GM23248 (cell line): ENCODE data around the gene TBC1D2B. TPM values are rescaled to one million over a fixed set of nuclear protein-coding genes. Genes with fewer than 3 reads are reported as not detected.
A peak's percentile ranks its signal among the peaks of the same experiment; 100 is the strongest.

Experiments
- DNase-seq: peaks from one replicate; pipeline ENCODE4 v3.0.0-alpha.2; 2015
- H2AFZ ChIP-seq: fragments of 200-600 bp; sonication (generic); 2 replicates; pipeline ENCODE4 v1.6.1; 2016; ENCODE audit warnings: antibody characterized with exemption
- H3F3A ChIP-seq: fragments of 200-600 bp; sonication (generic); 2 replicates; pipeline ENCODE4 v1.6.1; 2016; ENCODE audit warnings: mild to moderate bottlenecking, antibody characterized with exemption, mixed run types; ENCODE audit not compliant: insufficient read depth
- H3K27ac ChIP-seq: fragments of 200-600 bp; sonication (generic); 2 replicates; pipeline ENCODE4 v1.5.1; 2016; ENCODE audit warnings: mild to moderate bottlenecking
- H3K27me3 ChIP-seq: fragments of 200-600 bp; sonication (generic); replicated peaks from 2 replicates; pipeline ENCODE4 v1.6.1; 2016; ENCODE audit warnings: mild to moderate bottlenecking; ENCODE audit not compliant: insufficient read depth
- H3K36me3 ChIP-seq: fragments of 200-600 bp; sonication (generic); 2 replicates; pipeline ENCODE4 v1.6.1; 2016; ENCODE audit warnings: low read depth, mild to moderate bottlenecking
- H3K4me1 ChIP-seq: fragments of 200-600 bp; sonication (generic); 2 replicates; pipeline ENCODE4 v1.6.1; 2016; ENCODE audit warnings: mild to moderate bottlenecking; ENCODE audit not compliant: insufficient read depth
- H3K4me2 ChIP-seq: fragments of 200-600 bp; sonication (generic); one replicate; pipeline ENCODE4 v1.6.1; 2016; ENCODE audit warnings: mild to moderate bottlenecking; ENCODE audit not compliant: unreplicated experiment
- H3K4me3 ChIP-seq: fragments of 200-600 bp; sonication (generic); 2 replicates; pipeline ENCODE4 v1.5.1; 2016; ENCODE audit warnings: mild to moderate bottlenecking
- H3K79me2 ChIP-seq: fragments of 200-600 bp; sonication (generic); 2 replicates; pipeline ENCODE4 v1.6.1; 2016; ENCODE audit warnings: mild to moderate bottlenecking; ENCODE audit not compliant: insufficient read depth
- H3K9ac ChIP-seq: fragments of 200-600 bp; sonication (generic); 2 replicates; pipeline ENCODE4 v1.6.1; 2016; ENCODE audit warnings: mild to moderate bottlenecking
- H3K9me2 ChIP-seq: fragments of 200-600 bp; sonication (generic); 2 replicates; pipeline ENCODE4 v1.6.1; 2016; ENCODE audit warnings: mixed run types, mild to moderate bottlenecking, moderate library complexity; ENCODE audit not compliant: insufficient read depth
- H3K9me3 ChIP-seq: fragments of 200-600 bp; sonication (generic); one replicate; pipeline ENCODE4 v1.6.1; 2017; ENCODE audit warnings: low read depth
- H4K20me1 ChIP-seq: fragments of 200-600 bp; sonication (generic); 2 replicates; pipeline ENCODE4 v1.6.0; 2016; ENCODE audit not compliant: insufficient read depth
- EZH2 ChIP-seq: fragments of 200-600 bp; sonication (generic); IDR thresholded peaks from 2 replicates; pipeline ENCODE4 v1.6.1; 2018; ENCODE audit warnings: antibody characterized with exemption, mild to moderate bottlenecking; ENCODE audit not compliant: insufficient read depth, poor library complexity, severe bottlenecking
- EZH2phosphoT487 ChIP-seq: fragments of 200-600 bp; sonication (generic); IDR thresholded peaks from 2 replicates; pipeline ENCODE4 v1.6.1; 2018; ENCODE audit warnings: antibody characterized with exemption, moderate library complexity, mild to moderate bottlenecking, low read depth; ENCODE audit not compliant: insufficient read depth
- WGBS, 2 experiments: methylation state at CpG; one replicate each; pipeline ENCODE4 v1.1.6; 2015 to 2017; ENCODE audit warnings: low lambda C conversion rate in 2 of 2, low coverage in 1 of 2; ENCODE audit errors: missing lambda C conversion rate in 2 of 2; 5-methylcytosine and 5-hydroxymethylcytosine counted together
- in situ Hi-C: fragments of 300-500 bp; cut with MboI; formaldehyde crosslinking; loops from 2 replicates; pipeline ENCODE4 v1.15.0; 2020
- polyA plus RNA-seq: library from polyadenylated mRNA; unstranded; fragments of >200 nt; fragmentation: Nextera tagmentation; extraction: Ambion mirVana; gene quantifications from 2 replicates; pipeline ENCODE4 v1.2.1, GENCODE V29; 2016
- total RNA-seq: library from RNA; depleted of rRNA; stranded (reverse); fragments of >200 nt; shearing (Covaris generic); gene quantifications from 2 replicates; pipeline ENCODE4 v1.2.3, GENCODE V29; 2014

Gene TBC1D2B
- total and polyA plus RNA-seq, 2 experiments from 2014 or later: 11.1 to 40.5 TPM

GRCh38 chr15:78057803-78058202 is 19.7 kb downstream of the TBC1D2B start:
- TF ChIP-seq EZH2phosphoT487: no peak
- TF ChIP-seq EZH2: no peak
- Histone ChIP-seq H3F3A (peaks cover 6% of the 10 kb centered on the region; the same call in 1 of the 2 replicates), H3K9me2 (no peaks in the 10 kb centered on the region), H3K36me3 (0 out of 2 replicates have a peak, but pooled peaks cover 8% of the 10 kb centered on the region), H3K79me2 (peaks cover 97% of the 10 kb centered on the region), H4K20me1 (0 out of 2 replicates have a peak, but pooled peaks cover 3% of the 10 kb centered on the region), H3K27ac (no peak overlapping the region), H3K4me1 (peaks cover 42% of the 10 kb centered on the region), H3K4me3 (no peak overlapping the region), H3K4me2 (no peak overlapping the region), H3K9me3 (no peaks in the 10 kb centered on the region), H2AFZ (no peak overlapping the region), H3K27me3 (no peaks in the 10 kb centered on the region), H3K9ac (no peak overlapping the region)
- in situ Hi-C loops: no loop called here
- WGBS, 2 experiments: 73% methylated on average over 5 of the region's 5 CpGs
- DNase-seq: no peak

DNA sequence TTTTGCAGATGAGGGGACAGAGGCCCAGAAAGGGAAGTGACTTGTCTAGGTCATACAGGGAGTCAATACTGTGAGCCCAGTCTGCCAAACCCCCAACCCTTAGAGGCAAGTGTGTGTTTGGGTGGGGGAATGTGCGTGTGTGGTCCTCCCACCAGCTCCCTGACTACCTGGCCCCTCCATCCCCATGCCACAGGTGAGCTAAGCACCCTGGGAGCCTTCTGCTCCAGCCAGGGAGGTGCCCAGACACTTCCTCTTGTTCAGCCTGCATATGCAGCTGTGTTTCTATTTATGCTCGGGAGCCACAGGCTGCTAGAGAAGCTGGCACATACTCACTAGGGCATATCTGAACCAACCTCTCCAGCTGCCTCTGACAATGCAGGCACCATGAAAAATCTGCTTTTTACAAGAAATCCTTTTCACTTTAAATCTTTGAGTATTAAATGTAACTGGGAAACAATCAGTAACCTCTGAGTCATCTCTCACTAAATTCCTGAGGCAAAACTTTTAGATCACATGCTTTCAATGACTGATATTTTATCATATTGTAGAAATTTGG is 20.7 kb downstream of the TBC1D2B start:
- TF ChIP-seq EZH2: no peak
- TF ChIP-seq EZH2phosphoT487: no peak

DNA sequence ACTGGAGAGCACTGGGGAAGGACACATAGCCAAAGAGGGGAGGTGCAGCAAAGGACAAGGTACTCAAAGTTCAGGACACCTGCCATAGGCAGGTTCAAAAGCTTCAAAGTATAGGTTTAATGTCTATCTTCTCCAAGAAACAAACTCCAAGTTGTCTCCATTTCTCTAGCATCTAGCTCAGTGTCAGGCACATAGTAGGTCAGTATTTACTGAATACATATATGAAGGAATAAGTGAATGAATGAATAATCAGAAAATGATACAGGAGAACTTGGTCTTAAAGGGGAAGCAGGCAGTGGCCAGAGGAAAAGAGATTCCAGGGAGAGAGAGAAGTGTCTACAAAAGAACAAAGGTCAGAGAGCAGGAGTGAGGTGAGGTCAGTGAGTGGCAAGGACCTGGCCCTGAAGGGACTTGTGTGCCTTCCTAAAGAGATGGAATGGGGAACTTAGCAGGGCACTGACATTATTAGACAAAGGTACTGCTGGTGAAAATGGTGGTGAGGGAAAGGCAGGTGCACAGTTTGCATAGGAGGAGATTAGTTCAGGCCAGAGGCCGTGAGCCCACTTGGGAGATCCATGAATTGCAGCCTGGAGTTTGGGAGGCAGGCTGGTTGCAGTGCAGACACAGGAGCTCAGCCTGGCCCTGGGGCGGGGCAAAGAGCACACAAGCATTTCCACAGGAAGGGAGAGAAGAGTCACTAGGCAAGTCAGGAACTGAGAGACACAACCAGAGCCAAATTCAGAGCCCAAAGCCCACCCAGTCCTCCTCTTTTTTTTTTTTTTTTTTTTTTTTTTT is 21.4 kb downstream of the TBC1D2B start:
- H3K36me3 ChIP-seq: 0 out of 2 replicates have a peak, but pooled peaks cover 8% of the 10 kb centered on the region
- no peak overlapping the region for H2AFZ ChIP-seq
- WGBS, 2 experiments: 9 to 19% methylated on average over 2 of the region's 2 CpGs
- TF ChIP-seq EZH2phosphoT487 (no peak), EZH2 (no peak)
- in situ Hi-C loops: no loop called here
- H3K4me2 ChIP-seq: no peak overlapping the region
- H3K9me2 ChIP-seq: no peaks in the 10 kb centered on the region
- DNase-seq: peak; percentile 72
- H3K9ac ChIP-seq: peak overlapping the region; percentile 57; the same call in 1 of the 2 replicates
- no peaks in the 10 kb centered on the region for H3K9me3 ChIP-seq
- H3F3A ChIP-seq: peaks cover 6% of the 10 kb centered on the region; the same call in 1 of the 2 replicates
- H3K4me3 ChIP-seq: no peak overlapping the region
- H3K27ac ChIP-seq: peak overlapping the region; percentile 68
- no peaks in the 10 kb centered on the region for H3K27me3 ChIP-seq
- peaks cover 98% of the 10 kb centered on the region for H3K79me2 ChIP-seq
- H4K20me1 ChIP-seq: 0 out of 2 replicates have a peak, but pooled peaks cover 3% of the 10 kb centered on the region
- H3K4me1 ChIP-seq: peaks cover 41% of the 10 kb centered on the region

More for the DNA sequence above, 20.7 kb downstream of the TBC1D2B start:
- no peaks in the 10 kb centered on the region for H3K9me3 ChIP-seq
- no peaks in the 10 kb centered on the region for H3K9me2 ChIP-seq
- H3K4me1 ChIP-seq: peaks cover 39% of the 10 kb centered on the region
- 0 out of 2 replicates have a peak, but pooled peaks cover 3% of the 10 kb centered on the region for H4K20me1 ChIP-seq
- peak; percentile 70 for DNase-seq
- peak overlapping the region; percentile 57 for H3K9ac ChIP-seq
- peak overlapping the region; percentile 68 for H3K27ac ChIP-seq
- peaks cover 2% of the 10 kb centered on the region; the same call in 1 of the 2 replicates for H3F3A ChIP-seq
- no peaks in the 10 kb centered on the region for H3K27me3 ChIP-seq
- WGBS, 2 experiments: 2 to 8% methylated on average over 2 of the region's 2 CpGs
- H2AFZ ChIP-seq: no peak overlapping the region
- 0 out of 2 replicates have a peak, but pooled peaks cover 8% of the 10 kb centered on the region for H3K36me3 ChIP-seq
- H3K79me2 ChIP-seq: peaks cover 97% of the 10 kb centered on the region
- H3K4me3 ChIP-seq: 0 out of 2 replicates have a peak overlapping the region, but pooled peaks have one; percentile 36
- in situ Hi-C loops: no loop called here
- H3K4me2 ChIP-seq: peak overlapping the region; percentile 62

DNA sequence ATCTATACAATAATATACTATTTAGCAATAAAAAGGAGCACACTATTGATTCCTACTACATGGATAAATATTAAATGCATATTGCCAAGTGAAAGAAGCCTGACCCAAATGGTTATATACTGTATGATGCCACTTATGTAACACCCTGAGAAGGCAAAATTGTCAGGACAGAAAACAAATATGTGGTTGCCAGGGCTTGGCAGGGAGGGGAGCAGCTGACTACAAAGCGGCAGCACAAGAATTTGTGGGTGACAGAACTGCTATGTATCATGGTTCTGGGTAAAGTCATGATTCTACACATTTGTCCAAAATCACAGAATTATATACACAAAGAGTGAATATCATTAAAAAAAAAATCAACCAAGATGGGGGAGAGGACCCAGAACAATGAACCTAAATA is 22.5 kb downstream of the TBC1D2B start:
- Histone ChIP-seq H3K9ac (no peak overlapping the region), H3F3A (peaks cover 18% of the 10 kb centered on the region), H3K4me1 (peaks cover 52% of the 10 kb centered on the region), H2AFZ (no peak overlapping the region), H3K4me2 (no peak overlapping the region), H3K9me3 (no peaks in the 10 kb centered on the region), H3K4me3 (no peak overlapping the region), H3K27ac (no peak overlapping the region), H3K79me2 (peaks cover 88% of the 10 kb centered on the region), H3K9me2 (no peaks in the 10 kb centered on the region), H3K27me3 (no peaks in the 10 kb centered on the region), H4K20me1 (0 out of 2 replicates have a peak, but pooled peaks cover 3% of the 10 kb centered on the region), H3K36me3 (0 out of 2 replicates have a peak, but pooled peaks cover 8% of the 10 kb centered on the region)
- 52 to 60% methylated on average over 1 of the region's 1 CpG for WGBS, 2 experiments
- in situ Hi-C loops: no loop called here
- DNase-seq: no peak
- TF ChIP-seq EZH2phosphoT487 (no peak), EZH2 (no peak)
